Adipose tissue (tissue), 3 donors: Measurements from ENCODE around the gene ATXN1. TPM values are rescaled to one million over a fixed set of nuclear protein-coding genes. Genes with fewer than 3 reads are reported as not detected.

Source experiments
- H3K27ac ChIP-seq: one replicate; pipeline ENCODE4 v1.5.1; 2013; ENCODE audit warnings: low read depth, low read length
- WGBS, 3 donors: extraction: QIAGEN DNeasy Blood & Tissue Kit; methylation state at CpG; one replicate each; pipeline ENCODE4 v1.1.7; 2013; 5-methylcytosine and 5-hydroxymethylcytosine counted together
- polyA plus RNA-seq, 3 donors: library from polyadenylated mRNA; stranded (reverse); fragments of 200-250 nt; gene quantifications; one replicate each; pipeline ENCODE4 v1.2.3, GENCODE V29; 2013
- donor health status: healthy with polysubstance abuse.
- donor health status: Bipolar disorder and iron deficiency.
- donor health status: healthy.

ATXN1 gene
- 1 to 10 TPM; 2.6 to 7.2 (median 6.8) TPM for polyA plus RNA-seq

GRCh38 chr6:16760516-16761470 lies at the start of gene ATXN1:
Gene ATXN1, minus strand, starts transcription at chr6:16761460.
- 1% methylated on average over 41 to 82 of the region's 82 CpGs for WGBS, 3 donors
- peak within 1 kb of the TSS; percentile 83 for H3K27ac ChIP-seq

DNA sequence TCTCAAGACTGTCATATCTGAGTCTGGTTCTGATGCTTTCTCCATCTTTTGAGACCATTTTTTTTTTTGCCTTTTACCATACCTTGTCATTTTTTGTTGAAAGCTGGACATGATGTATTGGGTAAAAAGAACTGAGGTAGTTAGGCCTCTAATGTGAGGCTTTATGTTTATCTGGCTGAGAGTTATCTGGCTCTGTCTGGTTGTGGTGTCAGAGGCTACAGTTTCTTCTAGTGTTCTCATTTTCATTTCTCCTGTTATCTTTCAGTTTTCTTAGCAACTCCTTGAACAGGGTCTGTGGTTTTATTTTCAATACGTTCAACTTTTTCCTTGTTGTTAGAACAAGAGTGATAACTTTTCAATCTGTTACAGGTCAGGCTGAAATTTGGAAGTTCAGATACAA lies 49.2 kb upstream of the ATXN1 start:
- no peak overlapping the region for H3K27ac ChIP-seq
- WGBS, 3 donors, result 87 to 98% (median 89%) methylated on average over 1 of the region's 1 CpG

GRCh38 chr6:16809753-16810358 lies 48.6 kb upstream of the ATXN1 start:
- 67 to 87% (median 86%) methylated on average over 2 of the region's 2 CpGs for WGBS, 3 donors

GRCh38 chr6:16807956-16808355 lies 46.7 kb upstream of the ATXN1 start:
- WGBS, 3 donors, result 87 to 93% (median 92%) methylated on average over 6 of the region's 6 CpGs
- no peak overlapping the region for H3K27ac ChIP-seq

More at GRCh38 chr6:16809753-16810358, 48.6 kb upstream of the ATXN1 start:
- no peak overlapping the region for H3K27ac ChIP-seq

DNA sequence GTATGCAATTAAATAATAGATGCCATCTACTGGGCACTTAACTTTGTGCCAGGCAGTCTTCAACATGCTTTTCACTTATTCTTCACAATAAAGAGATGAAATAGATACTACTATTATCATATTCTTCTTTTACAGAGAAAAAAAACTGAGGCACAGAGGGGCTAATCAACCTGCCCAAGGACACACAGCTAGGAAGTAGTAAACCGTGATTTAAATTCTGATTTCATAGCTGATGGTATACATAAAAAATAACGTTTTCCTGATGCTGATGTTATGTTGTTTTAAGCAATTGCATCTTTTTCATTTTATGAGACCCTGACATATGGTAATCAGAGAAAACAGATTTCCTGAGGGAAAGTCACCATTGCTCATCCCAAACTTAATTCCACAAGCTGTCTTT lies 45.1 kb upstream of the ATXN1 start:
- 76 to 91% (median 79%) methylated on average over 2 of the region's 2 CpGs for WGBS, 3 donors

GRCh38 chr6:16805243-16805950 lies 44.1 kb upstream of the ATXN1 start:
- 42 to 60% (median 55%) methylated on average over 5 of the region's 5 CpGs for WGBS, 3 donors
- H3K27ac ChIP-seq, result no peak overlapping the region

More for the DNA sequence above, 45.1 kb upstream of the ATXN1 start:
- no peak overlapping the region for H3K27ac ChIP-seq

DNA sequence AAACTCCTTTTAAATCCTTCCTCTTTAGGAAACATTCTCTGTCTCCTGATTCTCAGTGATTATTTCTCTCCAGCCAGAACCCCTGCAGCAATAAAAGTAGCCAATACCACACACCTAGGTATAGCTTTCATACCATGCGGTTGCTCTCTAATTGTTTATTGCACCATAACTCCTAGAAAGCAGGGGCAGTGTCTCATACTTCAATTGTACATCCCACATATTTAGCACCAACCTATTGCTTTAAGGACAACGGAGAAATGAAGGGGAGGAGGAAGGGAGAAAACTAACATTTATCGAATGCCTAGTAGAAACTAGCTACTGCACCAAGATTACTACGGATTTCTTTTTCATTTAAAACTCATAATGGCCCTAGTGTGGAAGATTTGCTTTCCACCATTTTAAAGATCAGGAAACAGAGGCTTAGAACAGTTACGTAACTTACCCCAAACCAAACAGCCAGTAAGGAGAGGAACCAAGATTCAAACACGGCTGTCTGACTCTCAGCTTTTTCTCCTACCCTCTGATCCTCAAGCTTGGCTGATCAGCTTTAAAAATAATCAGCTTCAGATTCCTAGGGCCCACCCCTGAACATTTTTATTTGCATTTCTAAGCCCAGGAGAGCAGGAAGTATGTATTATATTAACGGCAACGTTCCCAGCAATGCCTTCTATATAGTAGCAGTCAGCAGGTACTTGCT lies 43.4 kb upstream of the ATXN1 start:
- 63 to 74% (median 65%) methylated on average over 8 of the region's 8 CpGs for WGBS, 3 donors
- H3K27ac ChIP-seq, result no peak overlapping the region

DNA sequence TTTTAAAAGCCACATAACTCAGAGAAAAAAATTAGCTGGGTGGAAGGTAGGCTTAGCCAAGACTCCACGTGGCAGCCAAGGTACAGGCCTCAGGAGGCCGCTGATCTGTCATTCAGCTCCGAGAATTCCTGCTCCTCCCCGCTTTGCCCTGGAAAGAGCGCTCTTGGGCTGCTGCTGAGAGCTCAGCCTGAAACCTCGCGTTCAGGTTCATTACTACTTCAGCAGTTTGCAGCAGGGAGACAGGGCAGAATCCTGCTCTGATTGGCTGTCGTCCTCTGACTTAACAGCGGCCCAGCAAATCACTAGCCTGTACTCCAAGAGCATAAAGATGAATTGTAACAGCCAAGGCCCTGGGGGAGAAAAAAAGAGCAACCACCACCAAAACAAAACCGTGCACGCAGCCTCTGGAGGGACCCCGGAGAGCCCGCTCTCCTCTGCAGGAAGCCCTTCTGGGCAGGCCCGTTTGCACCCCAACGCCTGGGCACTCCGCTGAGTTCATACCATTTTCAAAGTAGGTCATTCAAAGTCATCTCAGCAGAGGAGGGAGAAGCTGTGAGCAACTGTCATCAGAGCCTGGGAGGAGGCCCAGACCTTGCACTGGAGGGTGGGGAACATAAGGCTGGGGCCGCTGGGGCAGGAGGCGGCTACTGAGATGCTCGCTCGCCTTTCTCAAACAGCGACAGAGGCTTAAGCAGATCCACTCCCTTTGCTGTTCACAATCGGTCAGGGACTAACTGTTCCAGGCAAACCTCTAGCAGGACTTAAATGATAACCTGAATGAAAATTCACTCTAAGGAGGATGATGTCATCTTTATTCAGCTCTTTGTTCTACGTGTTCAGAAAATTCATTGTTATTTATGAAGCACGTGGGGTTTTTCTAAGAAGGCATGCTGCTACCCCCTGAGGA lies 42.3 kb upstream of the ATXN1 start:
- WGBS, 3 donors, result 51 to 67% (median 64%) methylated on average over 24 of the region's 24 CpGs
- no peak overlapping the region for H3K27ac ChIP-seq

GRCh38 chr6:16802071-16802470 lies 40.8 kb upstream of the ATXN1 start:
- 37 to 83% (median 38%) methylated on average over 2 of the region's 2 CpGs for WGBS, 3 donors
- H3K27ac ChIP-seq, result no peak overlapping the region

DNA sequence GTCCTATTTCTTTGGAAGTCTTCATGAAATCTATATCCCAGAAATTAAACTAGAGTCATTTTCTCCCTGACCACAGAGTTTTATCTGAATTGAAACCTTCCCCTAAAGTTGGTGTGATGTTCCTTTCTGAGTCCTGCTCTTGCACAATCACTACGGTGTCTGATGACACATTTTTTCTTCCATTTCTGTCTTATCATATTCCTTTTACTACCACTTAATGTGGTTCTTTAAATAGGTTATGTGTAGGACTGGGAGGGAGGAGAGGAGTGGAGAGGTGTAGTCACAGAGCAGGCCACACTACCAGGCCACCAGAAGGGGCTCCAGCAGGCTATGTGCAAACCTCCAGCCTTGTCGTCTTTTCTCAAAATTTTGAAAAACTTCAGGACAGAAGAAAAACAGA lies 39.7 kb upstream of the ATXN1 start:
- no peak overlapping the region for H3K27ac ChIP-seq
- WGBS, 3 donors, result 49 to 74% (median 50%) methylated on average over 2 of the region's 2 CpGs

DNA sequence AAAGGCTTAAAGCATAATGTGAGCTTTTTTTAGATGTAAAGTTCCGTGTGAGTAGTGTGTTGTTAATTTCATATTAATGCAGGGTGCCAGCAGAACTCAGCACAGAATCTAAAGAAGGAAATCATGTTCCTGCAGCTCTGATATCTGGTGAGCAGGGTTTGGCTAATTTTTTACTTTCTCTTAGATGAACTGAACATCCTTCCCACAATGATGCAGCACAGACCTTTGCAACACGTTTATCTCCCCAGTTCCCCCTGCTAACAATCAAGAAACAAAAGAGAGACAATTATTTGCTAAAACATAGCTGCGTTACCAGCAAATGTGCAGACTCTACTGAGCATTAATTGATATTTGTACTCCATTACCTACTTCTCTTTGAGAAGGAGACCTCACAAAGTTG lies 39.1 kb upstream of the ATXN1 start:
- WGBS, 3 donors, result 43 to 67% (median 58%) methylated on average over 3 of the region's 3 CpGs
- H3K27ac ChIP-seq, result no peak overlapping the region

- 62 to 69% (median 64%) methylated on average over 8 of the region's 8 CpGs for WGBS, 3 donors
- H3K27ac ChIP-seq, result no peak overlapping the region
These were observed 38.3 kb upstream of the ATXN1 start for GRCh38 chr6:16799279-16800193.

DNA sequence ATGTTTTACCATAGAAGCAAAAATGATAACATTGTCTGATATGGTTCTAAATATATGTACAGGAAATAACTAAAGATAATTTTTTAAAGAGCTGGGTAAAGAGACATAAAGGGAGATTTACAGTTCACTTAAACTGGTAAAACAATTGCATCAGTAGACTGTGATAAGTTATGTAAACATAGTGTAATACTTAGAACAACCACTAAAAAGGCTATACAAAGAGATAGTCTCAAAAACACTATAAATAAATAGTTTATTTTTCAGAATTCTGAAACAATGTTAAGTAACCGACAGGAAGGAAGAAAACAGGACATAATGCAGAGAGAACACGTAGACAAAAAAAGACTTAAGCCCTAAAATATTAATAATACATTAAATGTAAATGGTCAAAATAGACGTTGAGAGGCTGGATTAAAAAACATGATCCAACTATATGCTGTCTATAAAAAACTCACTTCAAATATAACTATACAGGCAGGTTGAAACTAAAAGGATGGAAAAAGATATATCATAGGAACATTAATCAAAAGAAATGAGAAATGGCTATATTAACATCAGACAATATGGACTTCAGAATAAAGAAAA lies 32.7 kb upstream of the ATXN1 start:
- H3K27ac ChIP-seq, result no peak overlapping the region
- WGBS, 3 donors, result 78 to 89% (median 84%) methylated on average over 3 of the region's 3 CpGs

DNA sequence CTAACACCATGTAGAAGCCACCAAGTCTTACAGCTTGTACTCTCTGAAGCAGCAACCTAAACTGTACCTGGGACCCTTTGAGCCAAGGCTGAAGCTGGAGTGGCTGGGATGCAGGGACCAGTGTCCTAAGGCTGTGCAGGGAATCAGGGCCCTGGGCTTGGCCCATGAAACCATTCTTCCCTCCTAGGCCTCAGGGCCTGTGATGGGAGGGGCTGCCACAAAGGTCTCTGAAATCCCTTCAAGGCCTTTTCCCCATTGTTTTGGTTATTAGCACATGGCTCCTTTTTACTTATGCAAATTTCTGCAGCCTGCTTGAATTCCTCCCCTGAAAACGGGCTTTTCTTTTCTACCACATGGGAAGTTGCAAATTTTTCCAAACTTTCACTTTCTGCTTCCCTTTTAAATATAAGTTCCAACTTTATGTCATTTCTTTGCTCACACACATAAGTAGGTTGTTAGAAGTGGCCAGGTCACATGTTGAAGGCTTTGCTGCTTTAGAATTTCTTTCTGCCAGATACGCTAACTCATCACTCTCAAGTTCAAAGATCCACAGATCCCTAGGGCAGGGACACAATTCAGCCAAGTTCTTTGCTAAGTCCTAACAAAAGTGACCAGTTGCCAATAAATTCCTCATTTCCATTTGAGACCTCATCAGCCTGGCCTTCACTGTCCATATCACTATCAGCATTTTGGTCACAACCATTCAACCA lies 28.2 kb upstream of the ATXN1 start:
- no peak overlapping the region for H3K27ac ChIP-seq
- 67 to 86% (median 72%) methylated on average over 2 of the region's 2 CpGs for WGBS, 3 donors

- no peak overlapping the region for H3K27ac ChIP-seq
- WGBS, 3 donors, result 53 to 88% (median 84%) methylated on average over 1 of the region's 1 CpG
These were observed 25.9 kb upstream of the ATXN1 start for GRCh38 chr6:16787128-16787682.
